HepG2 (cell line): ENCODE measurements around the gene TSGA10IP. TPM values are rescaled to one million over a fixed set of nuclear protein-coding genes. Genes with fewer than 3 reads are reported as not detected.

Source experiments
- ATAC-seq: fragments of 200-7000 bp; cut with Tn5 transposase; 3 replicates; pipeline ENCODE4 v1.9.1; 2020; ENCODE audit warnings: mild to moderate bottlenecking, moderate library complexity
- BruUV-seq: library from RNA; stranded (reverse); fragments of 400-500 nt; replicated peaks from 2 replicates; lab custom pipeline; 2021; lab: Mats Ljungman, UMichigan
- CTCF ChIA-PET: fragments of 300-600 bp; formaldehyde crosslinking; extraction: SDS; loops from one replicate; lab custom pipeline; 2021; ENCODE audit warnings: low total read pairs, inconsistent platforms, low intra/inter-chr PET ratio; lab: Yijun Ruan, JAX
- POLR2A ChIA-PET: fragments of 350-600 bp; sonication (Branson Sonifier 250); formaldehyde crosslinking; loops from one replicate; lab custom pipeline; 2020; ENCODE audit warnings: antibody characterized with exemption, inconsistent platforms; lab: Yijun Ruan, JAX
- DNase-seq: peaks from one replicate; pipeline ENCODE4 v3.0.0-alpha.2; 2015; ENCODE audit warnings: low spot score
- FAIRE-seq: peaks from 3 replicates; lab custom pipeline; 2011; peaks lifted over from hg19 to GRCh38; lab: Jason Lieb, UNC
- H2AFZ ChIP-seq: one replicate; pipeline ENCODE4 v1.6.1; 2011; ENCODE audit warnings: low read length, inconsistent platforms
- H3K27ac ChIP-seq: fragments of 300-600 bp; 3 replicates; pipeline ENCODE4 v1.8.0; 2011; ENCODE audit warnings: mixed run types, mild to moderate bottlenecking, mixed read lengths, low read length, inconsistent platforms; ENCODE audit not compliant: insufficient read depth; ENCODE audit errors: extremely low read length
- H3K27me3 ChIP-seq, 2 experiments: fragments of 200-600 bp in 1 of 2; 2 replicates in 1 of 2; 3 replicates in 1 of 2; pipeline versions ENCODE4 v1.6.0 to v1.8.0; 2011; ENCODE audit warnings: low read length in 2 of 2, mild to moderate bottlenecking in 2 of 2, moderate library complexity in 2 of 2, inconsistent platforms in 1 of 2; ENCODE audit not compliant: insufficient read depth in 2 of 2, control insufficient read depth in 1 of 2
- H3K36me3 ChIP-seq, 2 experiments: fragments of 200-600 bp in 1 of 2; replicated peaks in 1 of 2; 2 replicates in 1 of 2; 3 replicates in 1 of 2; pipeline versions ENCODE4 v1.5.1 to v1.8.0; 2011; ENCODE audit warnings: low read length in 2 of 2, inconsistent platforms in 1 of 2; ENCODE audit not compliant: insufficient read depth in 2 of 2, control insufficient read depth in 1 of 2
- H3K4me1 ChIP-seq: 2 replicates; pipeline ENCODE4 v1.5.1; 2012; ENCODE audit warnings: low read length, inconsistent platforms; ENCODE audit not compliant: insufficient read depth
- H3K4me2 ChIP-seq: 2 replicates; pipeline ENCODE4 v1.6.0; 2011; ENCODE audit warnings: low read depth, low read length, inconsistent platforms
- H3K4me3 ChIP-seq, 3 experiments: fragments of 200-600 bp in 1 of 3; sonication (generic), shearing (Covaris generic) in 1 of 3; replicated peaks in 1 of 3; 2 replicates each; pipeline ENCODE4 v1.5.1; 2011 to 2016; ENCODE audit warnings: low read length in 3 of 3, inconsistent platforms in 2 of 3, low read depth in 2 of 3, mild to moderate bottlenecking in 2 of 3, control low read depth in 1 of 3, mixed read lengths in 1 of 3; ENCODE audit not compliant: insufficient read depth in 1 of 3
- H3K79me2 ChIP-seq: one replicate; pipeline ENCODE4 v1.6.1; 2011; ENCODE audit warnings: low read length, inconsistent platforms; ENCODE audit not compliant: insufficient read depth
- H3K9ac ChIP-seq: 2 replicates; pipeline ENCODE4 v1.6.0; 2011; ENCODE audit warnings: mild to moderate bottlenecking, low read depth, low read length, inconsistent platforms; ENCODE audit not compliant: insufficient read depth
- H3K9me3 ChIP-seq: 2 replicates; pipeline ENCODE4 v1.5.1; 2012; ENCODE audit warnings: mild to moderate bottlenecking, low read length
- H4K20me1 ChIP-seq: 2 replicates; pipeline ENCODE4 v1.6.0; 2011; ENCODE audit warnings: inconsistent platforms, mild to moderate bottlenecking, low read length, moderate library complexity; ENCODE audit not compliant: insufficient read depth
- AGO2 ChIP-seq: fragments of 200-400 bp; formaldehyde crosslinking; optimal IDR thresholded peaks from 2 replicates; pipeline ENCODE3; 2017; ENCODE audit warnings: mild to moderate bottlenecking, low read depth, low read length, moderate library complexity
- KDM5B ChIP-seq: sonication (generic); formaldehyde crosslinking; IDR thresholded peaks from 2 replicates; pipeline ENCODE4 v1.4.0; 2020; ENCODE audit warnings: missing genetic modification reagents, mild to moderate bottlenecking, borderline replicate concordance
- RBFOX2 ChIP-seq: fragments of 200-400 bp; formaldehyde crosslinking; IDR thresholded peaks from 2 replicates; pipeline ENCODE4 v1.6.1; 2017; ENCODE audit warnings: low read depth, mild to moderate bottlenecking, low read length
- ZFP41 ChIP-seq: sonication (generic); formaldehyde crosslinking; IDR thresholded peaks from 2 replicates; pipeline ENCODE4 v1.4.0; 2020; ENCODE audit warnings: mild to moderate bottlenecking, missing genetic modification reagents, borderline replicate concordance
- ZNF263 ChIP-seq: sonication (generic); formaldehyde crosslinking; IDR thresholded peaks from 2 replicates; pipeline ENCODE4 v1.4.0; 2020; ENCODE audit warnings: missing genetic modification reagents
- WGBS: methylation state at CpG from one replicate; pipeline ENCODE4 v1.1.6; 2017; ENCODE audit warnings: low lambda C conversion rate; 5-methylcytosine and 5-hydroxymethylcytosine counted together
- in situ Hi-C: cut with HindIII; loops from 2 replicates; pipeline ENCODE4 v1.10.0; 2017; ENCODE audit warnings: low pct_unique_long_range_greater_than_20kb; ENCODE audit not compliant: extremely low pct_ligation_motif_present
- intact Hi-C: fragments of 100-400 bp; cut with micrococcal nuclease; formaldehyde crosslinking; loops from one replicate; pipeline ENCODE4 v1.10.0; 2022; ENCODE audit not compliant: unreplicated experiment
- polyA plus RNA-seq, 8 experiments: library from polyadenylated mRNA; depleted of rRNA in 3 of 8; stranded (reverse) in 7 of 8; unstranded in 1 of 8; fragments of >200 nt; fragmentation: Illumina TruSeq in 4 of 8; extraction: Trizol in 4 of 8; gene quantifications; 2 replicates each; pipeline versions ENCODE4 v1.2.1 to v1.2.3, GENCODE V29; 2011 to 2016; ENCODE audit warnings: low read depth in 4 of 8, missing spikeins in 1 of 8, mixed read lengths in 1 of 8; ENCODE audit not compliant: insufficient read depth in 1 of 8
- total RNA-seq, 5 experiments: library from RNA; depleted of rRNA; stranded (reverse); fragments of >200 nt; fragmentation: Illumina TruSeq; extraction: Trizol; gene quantifications; 2 replicates each; pipeline ENCODE4 v1.2.3, GENCODE V29; 2016; ENCODE audit warnings: low read depth in 1 of 5
- TF ChIP-seq, protein P1 (sequence below): sonication (generic); formaldehyde crosslinking; IDR thresholded peaks from 2 replicates; pipeline ENCODE4 v1.4.0; 2020; ENCODE audit warnings: missing genetic modification reagents, borderline replicate concordance

The TSGA10IP gene
- total and polyA plus RNA-seq, 2 of the 13 experiments (the other 11 are each of a cell fraction or from before 2014, with no cell fraction given), result not detected

- H3K4me2 ChIP-seq, result no peak overlapping the region
- no peak for TF ChIP-seq ZFP41 (CRISPR knock-in tag)
- TF ChIP-seq, protein P1, sequence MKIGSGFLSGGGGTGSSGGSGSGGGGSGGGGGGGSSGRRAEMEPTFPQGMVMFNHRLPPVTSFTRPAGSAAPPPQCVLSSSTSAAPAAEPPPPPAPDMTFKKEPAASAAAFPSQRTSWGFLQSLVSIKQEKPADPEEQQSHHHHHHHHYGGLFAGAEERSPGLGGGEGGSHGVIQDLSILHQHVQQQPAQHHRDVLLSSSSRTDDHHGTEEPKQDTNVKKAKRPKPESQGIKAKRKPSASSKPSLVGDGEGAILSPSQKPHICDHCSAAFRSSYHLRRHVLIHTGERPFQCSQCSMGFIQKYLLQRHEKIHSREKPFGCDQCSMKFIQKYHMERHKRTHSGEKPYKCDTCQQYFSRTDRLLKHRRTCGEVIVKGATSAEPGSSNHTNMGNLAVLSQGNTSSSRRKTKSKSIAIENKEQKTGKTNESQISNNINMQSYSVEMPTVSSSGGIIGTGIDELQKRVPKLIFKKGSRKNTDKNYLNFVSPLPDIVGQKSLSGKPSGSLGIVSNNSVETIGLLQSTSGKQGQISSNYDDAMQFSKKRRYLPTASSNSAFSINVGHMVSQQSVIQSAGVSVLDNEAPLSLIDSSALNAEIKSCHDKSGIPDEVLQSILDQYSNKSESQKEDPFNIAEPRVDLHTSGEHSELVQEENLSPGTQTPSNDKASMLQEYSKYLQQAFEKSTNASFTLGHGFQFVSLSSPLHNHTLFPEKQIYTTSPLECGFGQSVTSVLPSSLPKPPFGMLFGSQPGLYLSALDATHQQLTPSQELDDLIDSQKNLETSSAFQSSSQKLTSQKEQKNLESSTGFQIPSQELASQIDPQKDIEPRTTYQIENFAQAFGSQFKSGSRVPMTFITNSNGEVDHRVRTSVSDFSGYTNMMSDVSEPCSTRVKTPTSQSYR (CRISPR knock-in tag), result 0 out of 2 replicates have a peak, but pooled peaks have one; percentile 18
- peaks cover 5 to 24% of the 10 kb centered on the region in 2 experiments for H3K36me3 ChIP-seq
- H3K4me3 ChIP-seq, result no peak overlapping the region
- no peak overlapping the region for H3K9ac ChIP-seq
- no peak for DNase-seq
- no peaks in the 10 kb centered on the region for H3K79me2 ChIP-seq
- FAIRE-seq, result no peak
- no peak overlapping the region for H2AFZ ChIP-seq
- intact Hi-C loops, result no loop called here
- no TSS peak for BruUV-seq
- H3K9me3 ChIP-seq, result no peaks in the 10 kb centered on the region
- POLR2A ChIA-PET, result no interaction called here
- no peaks in the 10 kb centered on the region for H4K20me1 ChIP-seq
- no peaks in the 10 kb centered on the region for H3K27me3 ChIP-seq
- ATAC-seq, result no peak
- no peaks in the 10 kb centered on the region for H3K4me1 ChIP-seq
- H3K27ac ChIP-seq, result no peak overlapping the region
- 98% methylated on average over 9 of the region's 9 CpGs for WGBS
- in situ Hi-C loops, result no loop called here
- CTCF ChIA-PET, result no interaction called here
These were observed 30.5 kb downstream of the TSGA10IP start for GRCh38 chr11:65975771-65976170.

DNA sequence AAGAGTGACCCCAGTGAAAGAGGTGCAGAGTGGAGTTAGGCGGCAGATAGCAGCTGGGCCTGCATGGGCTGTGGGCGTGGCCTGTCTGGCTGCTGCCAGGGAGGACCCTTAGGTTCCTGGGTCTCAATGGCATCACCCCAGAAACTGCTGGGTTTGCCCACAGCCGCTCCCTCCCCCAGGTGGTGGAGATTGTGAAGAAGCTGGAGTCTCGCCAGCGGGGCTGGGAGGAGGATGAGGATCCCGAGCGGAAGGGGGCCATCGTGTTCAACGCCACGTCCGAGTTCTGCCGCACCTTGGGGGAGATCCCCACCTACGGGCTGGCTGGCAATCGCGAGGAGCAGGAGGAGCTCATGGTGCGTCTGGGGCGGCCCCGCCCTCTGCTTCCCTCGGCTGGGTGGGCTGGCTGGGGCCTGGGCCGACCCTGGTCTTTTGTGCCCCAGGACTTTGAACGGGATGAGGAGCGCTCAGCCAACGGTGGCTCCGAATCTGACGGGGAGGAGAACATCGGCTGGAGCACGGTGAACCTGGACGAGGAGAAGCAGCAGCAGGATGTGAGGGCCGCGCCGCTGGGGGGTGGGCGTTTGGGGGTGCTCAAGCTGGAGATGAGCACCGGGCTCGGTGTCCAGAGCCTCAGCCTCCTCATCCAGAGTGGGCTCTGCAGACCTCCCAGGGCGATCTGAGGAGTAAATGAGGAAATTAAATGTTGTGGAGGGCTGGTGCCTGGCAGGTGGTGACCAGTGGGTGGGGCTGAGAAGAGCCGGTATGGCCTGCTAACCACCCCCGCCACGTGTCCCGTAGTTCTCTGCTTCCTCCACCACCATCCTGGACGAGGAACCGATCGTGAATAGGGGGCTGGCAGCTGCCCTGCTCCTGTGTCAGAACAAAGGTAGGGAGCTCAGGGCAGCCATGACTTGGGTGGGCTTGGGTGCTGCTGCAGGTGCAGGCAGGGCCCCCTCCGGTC, 31.2 kb downstream of the TSGA10IP start:
- FAIRE-seq (no peak), ATAC-seq (no peak), DNase-seq (no peak)
- Histone ChIP-seq H4K20me1 (no peaks in the 10 kb centered on the region), H3K79me2 (no peaks in the 10 kb centered on the region), H3K27ac (no peak overlapping the region), H3K9me3 (no peaks in the 10 kb centered on the region), H3K4me1 (no peaks in the 10 kb centered on the region), H3K36me3 (peaks cover 5 to 24% of the 10 kb centered on the region in 2 experiments), H3K27me3 (no peaks in the 10 kb centered on the region), H3K4me3 (no peak overlapping the region), H3K4me2 (no peak overlapping the region), H3K9ac (no peak overlapping the region), H2AFZ (no peak overlapping the region)
- intact Hi-C loops, result no loop called here
- ChIA-PET CTCF (no interaction called here), POLR2A (no interaction called here)
- WGBS, result 92% methylated on average over 43 of the region's 43 CpGs
- in situ Hi-C loops, result no loop called here
- BruUV-seq, result no TSS peak
- TF ChIP-seq RBFOX2, result peak; percentile 42; the same call in 1 of the 2 replicates
- TF ChIP-seq ZNF263 (CRISPR knock-in tag), result no peak
- TF ChIP-seq KDM5B (CRISPR knock-in tag), result no peak
- TF ChIP-seq AGO2, result peak; percentile 57
